Retinal pigment epithelial cell (primary cell): ENCODE measurements around the gene SDC3.
A peak's percentile ranks its signal among the peaks of the same experiment; 100 is the strongest.

ENCODE experiments used
- DNase-seq: peaks from one replicate; pipeline ENCODE4 v3.0.0-alpha.2; 2010; ENCODE audit warnings: low read depth
- H3K4me3 ChIP-seq: 2 replicates; pipeline ENCODE4 v1.5.1; 2011; ENCODE audit warnings: mild to moderate bottlenecking, low read length, control low read depth, moderate library complexity
- CTCF ChIP-seq: conservative IDR thresholded peaks from 2 replicates; pipeline ENCODE4 v1.5.1; 2011; ENCODE audit warnings: low read depth, low read length, control low read depth, inconsistent platforms

SDC3 gene

DNA sequence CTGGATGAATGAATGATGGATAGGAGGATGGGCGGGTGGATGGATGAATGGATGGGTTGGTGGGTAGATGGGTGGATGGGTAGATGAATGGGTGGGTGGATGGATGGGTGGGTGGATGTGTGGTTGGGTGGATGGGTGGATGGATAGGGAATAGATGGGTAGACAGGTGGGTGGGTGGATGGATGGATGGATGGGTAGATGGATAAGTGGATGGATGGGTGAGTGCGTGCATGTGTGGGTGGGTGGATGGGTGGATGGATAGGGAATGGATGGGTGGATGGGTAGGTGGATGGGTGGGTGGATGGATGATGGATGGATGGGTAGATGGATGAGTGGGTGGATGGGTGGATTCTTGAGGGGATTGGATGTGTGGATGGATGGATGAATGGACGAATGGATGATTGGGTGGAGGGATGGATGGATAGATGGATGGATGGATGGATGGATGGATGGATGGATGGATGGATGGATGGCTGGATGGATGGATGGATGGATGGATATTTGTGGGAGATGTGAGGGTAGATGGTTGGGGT is 68.7 kb downstream of the SDC3 start:
- no peak for TF ChIP-seq CTCF
- no peak overlapping the region for H3K4me3 ChIP-seq
- no peak for DNase-seq

DNA sequence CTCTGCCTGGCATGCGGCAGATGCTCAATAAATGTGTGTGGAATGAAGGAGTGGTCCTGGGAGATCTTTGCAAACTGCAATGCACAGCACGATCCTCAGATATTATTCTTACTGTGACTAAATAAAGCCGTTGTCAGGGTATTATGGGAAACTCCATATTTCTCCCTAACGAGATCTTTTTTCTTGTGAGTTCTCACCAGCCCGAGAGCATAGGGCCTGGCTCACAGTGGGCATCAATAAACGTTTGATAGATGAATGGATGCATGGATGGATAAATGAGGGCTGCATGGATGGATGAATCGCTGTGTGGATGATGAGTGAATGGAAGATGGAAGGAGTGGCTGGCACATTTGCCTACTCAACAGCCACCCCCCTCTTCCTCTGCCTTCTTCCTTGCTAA is 69.6 kb downstream of the SDC3 start:
- H3K4me3 ChIP-seq = no peak overlapping the region
- no peak for TF ChIP-seq CTCF
- no peak for DNase-seq

DNA sequence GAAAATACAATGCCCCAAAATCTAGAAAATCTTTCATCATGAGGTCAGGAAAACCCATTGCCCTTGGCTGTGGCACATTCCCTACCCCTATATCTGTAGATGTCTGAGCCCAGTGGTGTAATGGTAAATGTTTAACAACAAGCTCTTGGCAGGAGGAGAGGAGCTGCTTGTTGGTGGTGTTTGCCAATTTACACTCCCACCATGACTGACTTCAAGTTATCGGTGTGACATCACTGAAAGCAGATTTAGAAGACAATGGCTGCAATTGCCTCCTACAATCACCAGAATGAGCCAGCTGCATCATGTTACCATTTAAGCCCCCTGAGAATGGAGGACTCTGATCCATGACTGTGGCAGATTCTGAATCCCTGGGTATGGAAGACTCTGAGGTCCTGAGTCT is 70.9 kb downstream of the SDC3 start:
- DNase-seq = no peak
- no peak for TF ChIP-seq CTCF
- no peak overlapping the region for H3K4me3 ChIP-seq

GRCh38 chr1:30834253-30834652 is 74.3 kb downstream of the SDC3 start:
- no peak for TF ChIP-seq CTCF
- no peak overlapping the region for H3K4me3 ChIP-seq
- no peak for DNase-seq

GRCh38 chr1:30830537-30830936 is 78.0 kb downstream of the SDC3 start:
- DNase-seq = no peak
- H3K4me3 ChIP-seq = no peak overlapping the region
- TF ChIP-seq CTCF = no peak

- no peak for TF ChIP-seq CTCF
- DNase-seq = no peak
- H3K4me3 ChIP-seq = no peak overlapping the region
These were observed 78.7 kb downstream of the SDC3 start for GRCh38 chr1:30829889-30830288.

DNA sequence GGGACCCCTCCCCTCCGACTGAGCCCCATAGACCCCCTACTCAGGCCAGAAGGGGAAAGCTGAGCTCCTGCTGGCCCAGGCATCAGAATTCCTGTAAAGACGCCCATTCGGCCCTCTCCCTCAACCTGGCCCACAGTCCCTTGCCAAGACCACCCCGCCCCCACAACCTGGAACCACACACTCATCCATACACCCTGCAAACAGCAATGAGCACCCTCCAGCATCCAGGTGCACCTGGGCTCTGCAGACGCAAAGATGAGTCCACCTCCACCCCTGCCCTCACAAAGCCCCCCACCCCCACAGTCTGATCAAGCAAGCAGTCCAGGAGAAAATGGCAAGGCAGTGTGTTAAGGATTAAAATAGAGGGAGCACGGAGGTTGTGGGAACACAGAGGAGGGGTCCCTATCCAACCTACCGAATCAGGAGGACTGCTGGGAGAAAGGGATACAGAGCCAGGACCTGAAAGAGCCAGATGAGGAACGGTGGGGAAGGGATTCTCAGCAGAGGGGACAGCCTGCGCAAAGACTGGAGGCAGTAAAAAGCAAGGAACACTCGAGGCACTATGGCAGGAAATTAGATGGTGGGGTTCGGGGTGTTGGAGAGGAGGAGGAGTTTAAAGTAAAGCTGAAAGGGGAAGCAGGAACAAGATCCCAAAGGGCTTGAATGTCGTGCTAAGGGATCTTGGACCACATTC is 83.7 kb downstream of the SDC3 start:
- H3K4me3 ChIP-seq = peak overlapping the region; percentile 57
- DNase-seq = no peak
- TF ChIP-seq CTCF = no peak
